Keratinocyte (primary cell): ENCODE measurements around the gene PLPPR1.

ENCODE experiments used
- CTCF ChIP-seq, 3 experiments: IDR thresholded peaks in 1 of 3; conservative IDR thresholded peaks in 1 of 3; optimal IDR thresholded peaks in 1 of 3; 2 replicates in 2 of 3; 3 replicates in 1 of 3; pipeline versions ENCODE3 to v1.5.1; 2011; ENCODE audit warnings: low read length in 3 of 3, mild to moderate bottlenecking in 3 of 3, moderate library complexity in 2 of 3, control low read depth in 1 of 3, inconsistent platforms in 1 of 3; ENCODE audit not compliant: insufficient read depth in 2 of 3; ENCODE audit errors: extremely low read depth in 1 of 3
- EZH2 ChIP-seq: IDR thresholded peaks from one replicate; pipeline ENCODE4 v1.6.1; 2012; ENCODE audit warnings: inconsistent platforms, mild to moderate bottlenecking, low read length, moderate library complexity

- TF ChIP-seq CTCF (optimal IDR thresholded peaks at IDR 0.05 in 1 of 3, IDR thresholded peaks at IDR 0.05 in 1 of 3, conservative IDR thresholded peaks at IDR 0.05 in 1 of 3; ENCODE audit: extremely low read depth in 1 of 3, insufficient read depth in 2 of 3, low read length in 3 of 3) (no peak), EZH2 (no peak)
Measured at GRCh38 chr9:101225271-101225670, 196.7 kb downstream of the PLPPR1 start.
